Sigmoid colon (tissue), 3 donors: ENCODE results near the gene MACROH2A1.

ENCODE experiments used
- POLR2A ChIP-seq, 2 donors: fragments of 450-650 bp; IDR thresholded peaks; one replicate each; pipeline ENCODE4 v1.6.1; 2016; ENCODE audit warnings: antibody characterized with exemption in 2 of 2, mild to moderate bottlenecking in 2 of 2, moderate library complexity in 2 of 2
- TF ChIP-seq, protein P1 (sequence below), 4 experiments: fragments of 450-650 bp in 3 of 4; fragments of 200-600 bp in 1 of 4; IDR thresholded peaks; one replicate each; pipeline ENCODE4 v1.5.1; 2016 to 2019; ENCODE audit warnings: antibody characterized with exemption in 4 of 4, mild to moderate bottlenecking in 3 of 4, moderate library complexity in 2 of 4

DNA sequence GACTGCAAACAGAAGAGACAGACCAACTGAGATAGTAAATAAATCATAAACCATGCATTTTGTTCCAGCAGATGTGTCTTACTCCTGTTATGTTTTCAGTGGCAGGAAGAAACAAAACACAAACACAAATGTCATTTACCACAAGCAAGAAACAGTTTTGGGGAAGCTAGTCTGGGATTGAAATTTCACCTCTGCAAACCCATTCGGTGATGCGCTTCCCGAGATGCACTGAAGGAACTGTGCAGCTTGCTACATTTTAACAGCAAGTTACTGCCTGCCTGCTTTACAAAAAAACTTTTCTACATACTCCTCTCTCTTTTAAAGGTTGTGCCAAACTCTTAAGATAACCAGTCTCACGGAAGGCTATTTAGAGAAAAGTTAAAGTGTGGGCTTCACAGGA, 3.2 kb downstream of the MACROH2A1 start:
- TF ChIP-seq, protein P1, sequence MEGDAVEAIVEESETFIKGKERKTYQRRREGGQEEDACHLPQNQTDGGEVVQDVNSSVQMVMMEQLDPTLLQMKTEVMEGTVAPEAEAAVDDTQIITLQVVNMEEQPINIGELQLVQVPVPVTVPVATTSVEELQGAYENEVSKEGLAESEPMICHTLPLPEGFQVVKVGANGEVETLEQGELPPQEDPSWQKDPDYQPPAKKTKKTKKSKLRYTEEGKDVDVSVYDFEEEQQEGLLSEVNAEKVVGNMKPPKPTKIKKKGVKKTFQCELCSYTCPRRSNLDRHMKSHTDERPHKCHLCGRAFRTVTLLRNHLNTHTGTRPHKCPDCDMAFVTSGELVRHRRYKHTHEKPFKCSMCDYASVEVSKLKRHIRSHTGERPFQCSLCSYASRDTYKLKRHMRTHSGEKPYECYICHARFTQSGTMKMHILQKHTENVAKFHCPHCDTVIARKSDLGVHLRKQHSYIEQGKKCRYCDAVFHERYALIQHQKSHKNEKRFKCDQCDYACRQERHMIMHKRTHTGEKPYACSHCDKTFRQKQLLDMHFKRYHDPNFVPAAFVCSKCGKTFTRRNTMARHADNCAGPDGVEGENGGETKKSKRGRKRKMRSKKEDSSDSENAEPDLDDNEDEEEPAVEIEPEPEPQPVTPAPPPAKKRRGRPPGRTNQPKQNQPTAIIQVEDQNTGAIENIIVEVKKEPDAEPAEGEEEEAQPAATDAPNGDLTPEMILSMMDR (IDR thresholded peaks at IDR 0.05): no peak
- TF ChIP-seq POLR2A (IDR thresholded peaks at IDR 0.05): no peak
